Peyer's patch (tissue), 4 donors: Measurements from ENCODE around the gene PIGP. TPM values are rescaled to one million over a fixed set of nuclear protein-coding genes. Genes with fewer than 3 reads are reported as not detected.
A peak's percentile ranks its signal among the peaks of the same experiment; 100 is the strongest.
"Not testable (repeated sequence)": the region's sequence is repeated elsewhere in the genome, so short reads cannot be mapped to it uniquely, and the experiment has no call there.

Experiments used
- DNase-seq, 3 donors: peaks; one replicate each; pipeline ENCODE4 v3.0.0-alpha.2; 2017 to 2019
- H3K27ac ChIP-seq, 4 donors: fragments of 200-600 bp; sonication (generic); one replicate each; pipeline ENCODE4 v1.5.1; 2016 to 2019
- H3K27me3 ChIP-seq, 2 donors: fragments of 200-600 bp; sonication (generic); one replicate each; pipeline ENCODE4 v1.5.1; 2019
- H3K36me3 ChIP-seq, 3 donors: fragments of 200-600 bp; sonication (generic); one replicate each; pipeline ENCODE4 v1.5.1; 2016 to 2019
- H3K4me1 ChIP-seq, 4 donors: fragments of 200-600 bp; sonication (generic); one replicate each; pipeline ENCODE4 v1.5.1; 2016 to 2019
- H3K4me3 ChIP-seq, 4 donors: fragments of 200-600 bp; sonication (generic); 1 replicate in 3 of 4; 2 replicates in 1 of 4; pipeline ENCODE4 v1.5.1; 2016 to 2019; ENCODE audit warnings: mild to moderate bottlenecking in 1 of 4
- H3K9me3 ChIP-seq, 4 donors: fragments of 200-600 bp; sonication (generic); one replicate each; pipeline ENCODE4 v1.5.1; 2016 to 2019; ENCODE audit warnings: mild to moderate bottlenecking in 1 of 4
- CTCF ChIP-seq, 6 experiments: fragments of 450-650 bp in 4 of 6; fragments of 200-600 bp in 2 of 6; sonication (generic) in 1 of 6; IDR thresholded peaks; one replicate each; pipeline ENCODE4 v1.5.1; 2017 to 2019; ENCODE audit warnings: antibody characterized with exemption in 6 of 6, mild to moderate bottlenecking in 3 of 6, moderate library complexity in 1 of 6
- POLR2A ChIP-seq, 2 donors: fragments of 450-650 bp; IDR thresholded peaks; one replicate each; pipeline ENCODE4 v1.5.1; 2017; ENCODE audit warnings: antibody characterized with exemption in 2 of 2, mild to moderate bottlenecking in 2 of 2, moderate library complexity in 2 of 2
- total RNA-seq, 4 donors: library from RNA; depleted of rRNA; stranded (reverse); fragments of >200 nt; gene quantifications; one replicate each; pipeline ENCODE4 v1.1.0, GENCODE V29; 2016

PIGP gene
- total RNA-seq, 4 donors from 2014 or later: 11.4 to 26.4 (median 12.7) TPM

- no peaks in the 10 kb centered on the region for H3K9me3 ChIP-seq
- H3K36me3 ChIP-seq: no peaks in the 10 kb centered on the region
- DNase-seq: no peak
- no peak overlapping the region for H3K27ac ChIP-seq
- no peak overlapping the region for H3K4me3 ChIP-seq
- no peaks in the 10 kb centered on the region for H3K4me1 ChIP-seq
- TF ChIP-seq POLR2A (IDR thresholded peaks at IDR 0.05) (no peak), CTCF (IDR thresholded peaks at IDR 0.05) (no peak)
- no peaks in the 10 kb centered on the region for H3K27me3 ChIP-seq
These were observed 32.7 kb downstream of the PIGP start for GRCh38 chr21:37040212-37040611.

GRCh38 chr21:37039411-37040075, 33.3 kb downstream of the PIGP start:
- Histone ChIP-seq H3K27ac (no peak overlapping the region), H3K27me3 (no peaks in the 10 kb centered on the region), H3K9me3 (no peaks in the 10 kb centered on the region), H3K4me1 (no peaks in the 10 kb centered on the region), H3K4me3 (no peak overlapping the region), H3K36me3 (no peaks in the 10 kb centered on the region)
- DNase-seq: no peak
- TF ChIP-seq POLR2A (IDR thresholded peaks at IDR 0.05) (no peak), CTCF (IDR thresholded peaks at IDR 0.05) (no peak)

GRCh38 chr21:37036177-37036576, 36.7 kb downstream of the PIGP start:
- no peak for DNase-seq
- H3K4me3 ChIP-seq: no peak overlapping the region
- no peaks in the 10 kb centered on the region for H3K9me3 ChIP-seq
- H3K27me3 ChIP-seq: no peaks in the 10 kb centered on the region
- TF ChIP-seq CTCF (IDR thresholded peaks at IDR 0.05) (no peak), POLR2A (IDR thresholded peaks at IDR 0.05) (no peak)
- no peak overlapping the region for H3K27ac ChIP-seq
- H3K36me3 ChIP-seq: no peaks in the 10 kb centered on the region
- H3K4me1 ChIP-seq: no peaks in the 10 kb centered on the region

GRCh38 chr21:37034394-37034793, 38.5 kb downstream of the PIGP start:
- H3K4me1 ChIP-seq, H3K36me3 ChIP-seq, H3K4me3 ChIP-seq, DNase-seq, H3K27ac ChIP-seq, H3K27me3 ChIP-seq, H3K9me3 ChIP-seq: not testable (repeated sequence)

GRCh38 chr21:37032877-37033471, 39.9 kb downstream of the PIGP start:
- no peaks in the 10 kb centered on the region for H3K27me3 ChIP-seq
- no peak overlapping the region for H3K4me3 ChIP-seq
- no peaks in the 10 kb centered on the region for H3K9me3 ChIP-seq
- H3K4me1 ChIP-seq: no peaks in the 10 kb centered on the region
- TF ChIP-seq POLR2A (IDR thresholded peaks at IDR 0.05) (no peak), CTCF (IDR thresholded peaks at IDR 0.05) (no peak)
- peak in 1 of 3 donors; percentile 57 for DNase-seq
- no peaks in the 10 kb centered on the region for H3K36me3 ChIP-seq
- no peak overlapping the region for H3K27ac ChIP-seq

- no peak overlapping the region for H3K27ac ChIP-seq
These were observed 40.6 kb downstream of the PIGP start for GRCh38 chr21:37032293-37032692.

More at GRCh38 chr21:37032293-37032692, 40.6 kb downstream of the PIGP start:
- DNase-seq: no peak
- no peaks in the 10 kb centered on the region for H3K9me3 ChIP-seq
- no peaks in the 10 kb centered on the region for H3K4me1 ChIP-seq
- H3K4me3 ChIP-seq: no peak overlapping the region
- H3K27me3 ChIP-seq: no peaks in the 10 kb centered on the region
- no peaks in the 10 kb centered on the region for H3K36me3 ChIP-seq
- TF ChIP-seq CTCF (IDR thresholded peaks at IDR 0.05) (no peak), POLR2A (IDR thresholded peaks at IDR 0.05) (no peak)
